ENCODE data around the gene KRT2.

Gene KRT2

DNA sequence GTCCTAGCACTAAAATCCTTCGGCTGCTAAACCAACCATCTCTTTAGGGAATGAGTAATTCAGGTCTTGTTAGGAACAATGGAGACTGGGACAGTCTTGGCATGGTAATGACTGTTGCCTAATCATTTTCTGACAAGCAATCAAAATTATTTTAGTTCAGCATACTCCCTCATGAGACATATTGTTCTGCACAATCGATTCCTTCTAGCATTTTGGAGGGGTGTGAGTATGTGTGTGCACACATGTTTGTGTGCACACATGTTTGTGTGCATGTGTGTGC is 30.3 kb upstream of the KRT2 start:
- ChIA-PET CTCF (no interaction called here), POLR2A (no interaction called here)
- TF ChIP-seq, protein P1, sequence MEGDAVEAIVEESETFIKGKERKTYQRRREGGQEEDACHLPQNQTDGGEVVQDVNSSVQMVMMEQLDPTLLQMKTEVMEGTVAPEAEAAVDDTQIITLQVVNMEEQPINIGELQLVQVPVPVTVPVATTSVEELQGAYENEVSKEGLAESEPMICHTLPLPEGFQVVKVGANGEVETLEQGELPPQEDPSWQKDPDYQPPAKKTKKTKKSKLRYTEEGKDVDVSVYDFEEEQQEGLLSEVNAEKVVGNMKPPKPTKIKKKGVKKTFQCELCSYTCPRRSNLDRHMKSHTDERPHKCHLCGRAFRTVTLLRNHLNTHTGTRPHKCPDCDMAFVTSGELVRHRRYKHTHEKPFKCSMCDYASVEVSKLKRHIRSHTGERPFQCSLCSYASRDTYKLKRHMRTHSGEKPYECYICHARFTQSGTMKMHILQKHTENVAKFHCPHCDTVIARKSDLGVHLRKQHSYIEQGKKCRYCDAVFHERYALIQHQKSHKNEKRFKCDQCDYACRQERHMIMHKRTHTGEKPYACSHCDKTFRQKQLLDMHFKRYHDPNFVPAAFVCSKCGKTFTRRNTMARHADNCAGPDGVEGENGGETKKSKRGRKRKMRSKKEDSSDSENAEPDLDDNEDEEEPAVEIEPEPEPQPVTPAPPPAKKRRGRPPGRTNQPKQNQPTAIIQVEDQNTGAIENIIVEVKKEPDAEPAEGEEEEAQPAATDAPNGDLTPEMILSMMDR (IDR thresholded peaks at IDR 0.05; ENCODE audit: control extremely low read depth, extremely low read depth, low read depth, missing control alignments), result no peak
- no peak for DNase-seq (ENCODE audit: extremely low spot score)

DNA sequence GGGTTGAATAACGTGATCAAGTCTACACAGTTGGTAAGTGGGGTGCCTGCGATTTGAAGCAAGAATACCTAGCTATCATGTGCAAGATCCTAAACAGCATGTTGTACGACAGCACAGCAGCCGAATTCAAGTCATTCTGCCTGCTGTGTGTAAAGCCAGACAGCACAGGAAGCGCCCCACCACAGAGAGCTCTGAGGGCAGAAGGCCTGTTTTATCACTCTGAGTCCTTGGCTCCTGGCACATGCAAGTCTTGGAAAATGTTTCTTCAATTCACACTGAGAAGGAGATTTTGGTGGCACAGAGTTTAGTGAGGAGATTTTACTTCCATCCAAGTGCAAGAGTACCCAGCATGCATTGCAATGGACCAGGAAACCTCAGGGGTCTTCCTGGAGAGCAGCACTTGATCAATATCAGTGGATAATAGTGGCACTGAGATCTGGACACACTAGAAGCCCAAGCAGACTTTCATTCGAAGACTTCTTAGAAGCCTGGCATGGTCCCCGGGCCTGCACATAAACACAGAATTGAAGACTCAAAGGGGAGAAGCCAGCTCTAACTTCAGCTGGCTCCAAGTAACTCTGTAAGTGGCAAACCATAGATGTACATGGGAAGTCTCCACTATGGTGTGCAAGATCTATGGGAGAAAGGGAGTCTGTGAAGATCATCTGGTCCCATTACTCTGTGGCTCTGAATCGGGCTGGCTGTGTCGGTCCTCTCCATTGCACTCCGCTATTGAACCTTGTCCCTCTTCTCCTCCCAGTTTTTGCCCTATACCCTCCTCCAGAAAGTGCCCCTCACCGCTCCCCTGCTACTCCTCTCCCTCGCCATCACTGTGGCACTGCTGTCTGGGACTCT is 29.7 kb upstream of the KRT2 start:
- DNase-seq (ENCODE audit: extremely low spot score), result no peak
- ChIA-PET POLR2A (no interaction called here), CTCF (no interaction called here)
- TF ChIP-seq, protein P1 (IDR thresholded peaks at IDR 0.05; ENCODE audit: control extremely low read depth, extremely low read depth, low read depth, missing control alignments), result no peak

DNA sequence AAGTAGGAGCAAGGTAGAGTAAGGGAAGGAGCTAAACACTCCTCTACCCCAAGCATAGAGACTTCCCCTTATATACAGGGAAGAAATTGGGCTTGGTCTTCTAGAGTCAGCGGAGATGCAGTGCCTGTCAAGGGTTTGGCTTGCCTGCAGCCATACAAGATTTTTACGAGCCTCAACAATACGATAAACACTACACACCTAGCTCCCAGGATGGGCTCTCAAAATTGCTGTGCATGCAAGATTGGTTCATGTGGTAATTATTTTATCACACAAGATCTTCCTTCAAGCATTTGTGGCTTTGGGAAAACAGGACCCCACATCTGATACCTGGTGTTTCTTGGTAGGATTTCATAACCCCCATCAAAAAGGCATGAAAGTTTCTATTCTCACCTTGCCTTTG is 28.4 kb upstream of the KRT2 start, which contains the start of gene KRT1:
Gene KRT1, minus strand, starts transcription at position 45 of the 400 bp plus-strand sequence. CDS start 59 bp downstream, outside the sequence.
- TF ChIP-seq, protein P1 (IDR thresholded peaks at IDR 0.05; ENCODE audit: control extremely low read depth, extremely low read depth, low read depth, missing control alignments), result no peak
- no peak for DNase-seq (ENCODE audit: extremely low spot score)
- POLR2A ChIA-PET, result no interaction called here
- CTCF ChIA-PET, result interaction anchor here (0.9 kb wide), 1 partner anchor 8 kb away, joined by 3 read pairs; no protein-coding TSS in a partner anchor

DNA sequence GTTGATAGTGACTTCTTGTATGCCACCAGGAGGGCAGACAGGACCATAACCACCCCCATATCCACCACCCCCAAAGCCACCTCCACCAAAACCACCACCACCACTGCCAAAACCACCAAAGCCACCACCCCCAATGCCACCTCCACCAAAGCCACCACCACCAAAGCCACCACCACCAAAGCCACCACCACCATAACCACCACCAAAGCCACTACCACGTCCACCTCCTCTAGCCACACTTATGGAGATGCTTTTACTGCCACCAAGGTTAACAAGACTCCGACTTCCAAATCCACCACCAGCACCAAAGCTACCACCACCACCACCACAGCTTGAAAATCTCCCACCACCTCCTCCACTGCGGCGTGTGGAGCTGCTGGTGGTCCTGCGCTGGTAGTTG is 27.9 kb upstream of the KRT2 start:
- ChIA-PET CTCF (no interaction called here), POLR2A (no interaction called here)
- TF ChIP-seq, protein P1 (IDR thresholded peaks at IDR 0.05; ENCODE audit: control extremely low read depth, extremely low read depth, low read depth, missing control alignments), result no peak
- DNase-seq (ENCODE audit: extremely low spot score), result no peak

DNA sequence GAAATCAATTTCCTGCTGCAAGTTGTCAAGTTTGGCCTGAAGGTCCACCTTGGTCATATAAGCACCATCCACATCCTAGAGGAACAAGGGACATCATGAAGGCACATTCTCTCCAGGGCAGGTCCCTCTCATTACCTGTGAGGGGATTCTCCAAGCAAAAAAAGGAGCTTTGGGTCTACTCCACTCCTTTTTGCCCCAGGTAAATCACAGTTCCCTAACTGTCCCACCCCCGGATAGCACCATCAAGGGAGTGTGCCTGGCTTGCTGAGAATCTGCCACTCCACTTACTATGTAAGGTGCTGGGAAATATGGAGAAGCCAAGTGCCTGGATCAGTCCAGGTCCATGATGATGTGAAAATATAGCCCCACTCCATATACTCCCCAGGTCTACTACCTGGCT is 25.7 kb upstream of the KRT2 start:
- POLR2A ChIA-PET, result no interaction called here
- no peak for DNase-seq (ENCODE audit: extremely low spot score)
- TF ChIP-seq, protein P1 (IDR thresholded peaks at IDR 0.05; ENCODE audit: control extremely low read depth, extremely low read depth, low read depth, missing control alignments), result no peak
- CTCF ChIA-PET, result no interaction called here

DNA sequence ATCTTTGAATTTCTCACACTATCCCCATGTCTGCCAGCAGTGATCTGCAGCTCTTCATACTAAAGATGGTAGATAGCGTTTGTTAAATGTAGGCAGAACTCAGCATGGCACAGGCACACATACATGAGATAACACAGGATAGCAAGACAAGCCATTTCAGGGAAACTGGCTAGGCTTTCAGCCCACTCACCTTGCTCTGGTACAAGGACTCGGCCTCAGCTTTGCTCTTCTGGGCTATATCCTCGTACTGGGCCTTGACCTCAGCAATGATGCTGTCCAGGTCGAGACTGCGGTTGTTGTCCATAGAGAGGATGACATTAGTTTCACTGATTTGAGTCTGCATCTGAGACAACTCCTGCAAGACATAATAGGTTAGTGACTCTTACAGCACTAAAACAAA is 25.1 kb upstream of the KRT2 start:
- POLR2A ChIA-PET, result no interaction called here
- DNase-seq (ENCODE audit: extremely low spot score), result no peak
- TF ChIP-seq, protein P1 (IDR thresholded peaks at IDR 0.05; ENCODE audit: control extremely low read depth, extremely low read depth, low read depth, missing control alignments), result no peak
- CTCF ChIA-PET, result no interaction called here

Measured in GM10248 (cell line).